SW 1271 (cell line): ENCODE data around the gene RNF13.
A peak's percentile ranks its signal among the peaks of the same experiment; 100 is the strongest.
"Not testable (repeated sequence)": the region's sequence is repeated elsewhere in the genome, so short reads cannot be mapped to it uniquely, and the experiment has no call there.

ENCODE experiments used
- DNase-seq, 2 experiments: peaks; one replicate each; lab custom pipeline; 2025; lab: John Stamatoyannopoulos, UW

RNF13 gene

DNA sequence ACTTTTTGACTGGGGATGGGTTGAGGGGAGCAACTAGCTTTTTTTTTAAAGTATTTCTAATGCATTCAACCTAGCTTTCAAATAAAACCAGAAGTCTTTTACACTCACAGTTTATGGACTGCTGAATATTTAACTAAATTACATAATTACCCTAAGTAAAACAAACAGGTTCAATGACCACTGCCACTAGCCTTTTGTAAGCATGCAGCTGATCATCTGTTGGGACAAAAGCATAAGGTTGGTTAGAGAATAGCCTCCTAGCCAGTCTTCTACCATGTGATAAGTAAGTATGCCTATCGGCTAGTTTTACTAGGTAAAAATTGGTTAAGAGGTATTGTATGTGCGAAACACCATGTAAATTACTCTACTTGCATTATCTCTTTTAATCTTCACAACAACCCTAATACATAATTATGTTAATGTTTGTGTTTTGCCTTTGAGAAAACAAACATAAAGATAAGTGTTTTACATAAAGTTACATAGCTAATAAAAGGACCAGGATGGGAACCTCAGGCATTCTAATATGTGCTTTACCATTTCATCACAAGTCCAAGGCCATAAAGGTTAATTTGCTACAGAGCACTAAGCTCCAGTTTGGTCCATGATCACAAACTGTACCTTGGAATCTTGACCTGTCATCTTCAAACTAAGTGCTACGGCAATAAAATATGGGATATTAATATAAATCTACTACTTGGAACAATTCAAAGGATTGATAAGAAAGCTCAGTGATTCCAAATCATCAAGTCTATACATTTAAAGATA is 144.5 kb downstream of the RNF13 start:
- no peak for DNase-seq

DNA sequence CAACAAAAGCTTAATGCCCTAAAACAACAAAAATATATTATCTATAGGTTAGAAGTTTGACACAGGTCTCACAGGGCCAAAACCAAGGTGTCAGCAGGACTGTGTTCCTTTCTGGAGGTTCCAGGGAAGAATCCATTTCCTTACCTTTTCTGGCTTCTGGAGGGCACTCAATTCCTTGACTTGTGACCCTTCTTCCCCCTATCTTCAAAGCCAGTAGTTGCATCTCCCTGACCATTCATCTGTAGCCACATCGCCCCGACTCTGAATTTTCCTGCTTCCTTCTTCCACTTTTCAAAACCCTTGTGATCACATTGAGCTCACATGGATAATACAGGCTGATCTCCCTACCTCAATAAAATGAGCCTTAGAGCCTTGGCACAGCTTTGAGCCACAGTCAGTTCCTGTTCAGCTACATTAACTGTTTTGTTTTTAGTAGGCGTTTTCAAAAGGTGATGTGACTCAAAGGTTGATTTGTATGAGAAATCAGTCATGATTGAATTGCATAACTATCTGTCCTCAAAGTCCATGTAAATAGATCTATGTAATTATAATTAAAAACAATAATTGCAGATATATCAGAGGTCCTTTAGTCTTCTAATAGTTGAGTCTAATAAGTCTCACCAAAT is 145.3 kb downstream of the RNF13 start:
- DNase-seq = no peak

DNA sequence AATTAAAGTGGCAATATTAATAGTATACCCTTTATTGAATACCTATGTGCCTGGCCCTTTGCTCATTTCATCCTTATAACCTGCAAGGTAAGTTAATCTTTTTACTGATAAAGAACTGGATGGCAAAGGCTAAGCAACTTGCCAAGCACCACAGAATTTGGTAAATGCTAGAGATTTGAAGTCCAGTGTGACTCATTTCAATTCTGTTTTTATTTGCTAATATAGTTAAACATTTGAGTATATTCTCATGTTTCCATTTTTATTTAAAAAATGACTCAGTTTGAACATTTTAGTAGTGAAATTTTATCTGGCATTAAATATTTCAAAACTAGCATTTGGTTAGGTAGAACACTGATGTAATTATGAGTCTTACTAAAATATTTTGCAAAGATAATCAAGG is 146.4 kb downstream of the RNF13 start:
- no peak for DNase-seq

DNA sequence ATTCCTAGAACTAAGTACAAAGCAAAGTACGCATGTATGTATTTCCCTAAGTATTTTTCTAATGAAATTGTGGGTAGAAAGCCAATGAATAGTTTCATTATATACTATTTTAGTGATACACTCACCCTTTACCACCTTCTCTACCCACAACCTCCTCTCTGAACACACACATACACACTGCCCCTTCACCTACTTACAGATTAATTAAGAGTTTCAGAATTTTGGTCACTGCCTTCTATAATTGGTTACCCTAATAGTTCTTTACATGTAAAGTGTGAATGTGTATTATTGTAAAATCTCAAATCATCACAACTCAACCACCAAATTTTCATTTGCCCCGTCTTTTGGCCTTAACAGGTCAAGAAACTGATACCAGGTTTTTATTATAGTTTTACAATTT is 150.5 kb downstream of the RNF13 start:
- no peak for DNase-seq

DNA sequence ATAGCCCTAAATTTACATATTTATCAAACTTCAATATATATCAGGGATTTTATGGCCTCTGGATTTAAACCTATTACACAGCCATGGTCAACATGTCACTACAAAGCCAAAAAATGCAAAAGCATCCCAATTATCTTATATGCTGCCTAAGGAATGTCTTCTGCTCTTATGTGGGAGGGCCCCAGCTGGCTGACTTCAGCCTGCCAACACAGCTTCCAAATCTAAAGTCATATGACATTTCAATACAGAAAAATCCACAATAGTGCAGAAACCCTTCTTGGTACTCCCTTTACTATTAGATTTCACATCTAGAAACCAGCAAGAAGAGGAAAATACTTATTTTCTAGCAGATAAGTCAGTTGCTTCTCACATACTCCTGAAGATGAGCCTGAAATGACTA is 151.3 kb downstream of the RNF13 start:
- DNase-seq = no peak

DNA sequence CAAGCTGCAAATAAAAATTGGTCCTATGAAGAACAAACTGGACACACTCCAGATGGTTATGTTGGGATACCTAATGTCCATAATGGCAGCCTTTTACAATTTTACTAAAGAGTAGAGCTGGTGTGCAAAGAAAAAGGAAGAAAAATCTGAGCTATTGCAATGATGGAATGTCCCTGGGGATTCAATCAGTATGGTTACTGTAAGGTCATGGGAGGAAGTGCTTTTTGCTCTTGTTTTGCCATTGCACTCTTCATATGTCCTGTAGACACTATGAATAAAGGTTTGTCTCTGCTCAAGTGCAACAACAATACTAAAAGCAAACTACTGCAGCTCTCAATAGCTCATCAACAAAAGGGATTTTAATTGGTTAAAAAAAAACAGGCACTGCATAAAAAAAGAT is 152.3 kb downstream of the RNF13 start:
- no peak for DNase-seq

DNA sequence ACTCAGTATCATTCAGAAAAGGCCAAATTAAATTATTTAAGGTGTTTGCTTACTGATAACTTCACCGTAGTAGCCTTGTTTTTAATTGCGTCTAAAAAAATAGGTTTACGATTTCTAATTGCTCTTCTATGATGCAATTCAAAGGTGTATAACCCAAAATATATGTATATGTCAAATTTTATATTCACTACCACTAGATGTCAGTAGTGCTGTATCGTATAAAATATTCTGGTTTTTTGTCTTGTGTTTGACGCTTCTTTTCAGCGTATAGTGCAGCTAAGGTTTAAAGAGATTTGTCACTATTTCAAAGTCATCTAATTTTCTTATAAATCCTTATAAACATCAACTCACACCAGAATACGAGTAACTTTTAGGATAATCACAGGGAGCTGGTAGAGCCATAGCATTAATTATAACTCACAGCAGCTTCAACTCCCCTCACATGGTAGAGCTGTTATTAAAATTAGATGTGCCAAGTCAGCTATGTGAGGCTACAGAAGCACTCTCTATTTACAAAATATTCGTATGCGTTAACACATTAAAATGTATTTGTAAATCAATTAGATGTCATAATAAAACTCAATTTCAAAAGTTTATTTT is 154.2 kb downstream of the RNF13 start:
- DNase-seq = peak; percentile 12 to 67

DNA sequence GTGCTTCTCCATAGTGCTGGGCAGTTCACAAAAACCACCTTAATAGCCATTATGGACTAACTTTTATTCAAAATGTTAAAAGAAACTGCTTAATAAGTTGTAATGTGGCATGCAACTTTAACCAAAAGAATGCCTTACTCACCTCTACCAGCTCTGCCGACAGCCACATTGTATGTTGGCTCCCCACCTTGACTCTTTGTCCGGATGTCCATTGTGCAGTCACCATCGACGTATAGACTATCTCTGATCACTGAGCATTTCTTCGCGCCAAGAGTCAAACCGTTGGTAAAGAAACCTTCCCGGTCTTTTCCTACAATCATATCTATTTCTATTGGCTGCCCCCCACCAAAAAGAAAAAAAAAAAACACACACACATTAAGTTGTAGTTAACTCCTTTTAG is 155.2 kb downstream of the RNF13 start:
- peak; percentile 16 to 56 for DNase-seq

DNA sequence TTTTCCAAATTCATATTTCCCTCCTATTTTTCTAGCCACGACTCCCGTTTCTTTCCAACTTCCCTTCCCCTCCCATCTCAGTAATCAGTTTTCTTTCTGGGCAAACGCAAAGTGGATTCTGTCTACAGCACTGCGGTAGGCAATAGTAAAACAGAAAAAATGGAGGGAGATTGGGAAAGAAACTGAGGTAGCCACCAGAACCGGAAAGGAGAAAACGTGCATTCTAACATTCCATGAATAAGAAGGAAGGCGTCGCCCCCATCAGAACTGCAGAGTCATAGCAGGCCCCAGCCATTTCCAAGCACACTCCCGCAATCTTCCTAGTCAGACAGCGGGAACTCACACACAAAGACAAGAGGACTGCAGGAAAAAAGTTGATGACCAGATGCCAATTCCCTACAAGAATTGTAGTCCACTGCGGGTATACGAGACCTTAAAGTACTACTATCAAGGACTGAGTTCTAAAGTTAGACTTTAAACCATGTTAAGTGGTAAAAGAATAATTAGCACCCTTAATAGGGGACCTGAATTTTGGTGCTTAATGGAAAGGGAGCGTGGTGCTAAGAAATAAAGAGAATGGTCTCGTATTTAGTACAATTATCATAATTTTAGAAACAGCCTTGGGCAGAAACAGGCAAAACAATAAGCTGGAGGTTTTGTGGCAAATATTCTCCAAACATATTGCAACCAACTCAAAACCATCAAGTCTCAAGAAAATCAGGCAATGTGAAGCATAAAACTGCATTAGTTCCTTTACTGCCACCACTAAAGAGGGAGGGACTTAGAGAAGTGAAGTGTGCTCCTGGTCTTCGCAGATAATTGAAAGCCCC is 156.3 kb downstream of the RNF13 start:
- peak; percentile 40 to 89 for DNase-seq

DNA sequence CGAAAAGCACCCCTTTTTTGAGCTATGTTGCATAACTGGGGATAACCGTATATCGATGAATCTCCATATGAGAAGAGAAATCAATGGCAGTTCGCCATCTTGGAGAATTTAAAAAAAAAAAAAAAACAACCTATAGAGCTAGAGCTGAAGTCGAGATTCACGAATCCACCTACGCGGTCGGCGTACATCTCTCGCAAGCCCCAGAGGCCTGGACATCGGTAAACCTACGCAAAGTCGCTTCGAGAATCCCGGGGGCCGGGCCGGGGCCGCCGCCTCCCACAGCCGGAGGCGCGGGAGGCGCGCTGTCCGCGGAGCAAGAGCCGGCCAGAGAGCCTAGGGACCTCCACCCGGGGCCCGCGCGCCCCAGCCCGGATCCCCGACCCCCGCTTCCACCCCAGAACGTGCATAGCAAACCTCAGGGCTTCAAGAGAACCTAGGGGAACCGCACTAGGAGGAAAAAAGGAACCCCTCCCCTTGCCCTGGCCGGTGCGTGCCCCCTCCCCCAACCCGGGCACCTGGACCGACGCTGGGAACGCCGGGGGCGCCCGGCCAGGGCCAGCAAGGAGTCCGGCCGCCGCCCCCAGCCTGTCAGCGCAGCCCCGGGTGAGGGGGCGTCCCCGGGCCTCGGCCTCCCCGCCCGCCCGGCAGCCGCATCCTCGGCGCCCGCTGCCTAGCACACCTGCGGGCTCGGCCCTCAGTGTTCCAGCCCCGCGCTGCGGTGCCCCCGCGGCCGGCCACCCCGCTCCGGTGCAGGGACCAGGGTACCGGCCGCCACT is 157.1 kb downstream of the RNF13 start:
- DNase-seq = peak; percentile 73 to 89

DNA sequence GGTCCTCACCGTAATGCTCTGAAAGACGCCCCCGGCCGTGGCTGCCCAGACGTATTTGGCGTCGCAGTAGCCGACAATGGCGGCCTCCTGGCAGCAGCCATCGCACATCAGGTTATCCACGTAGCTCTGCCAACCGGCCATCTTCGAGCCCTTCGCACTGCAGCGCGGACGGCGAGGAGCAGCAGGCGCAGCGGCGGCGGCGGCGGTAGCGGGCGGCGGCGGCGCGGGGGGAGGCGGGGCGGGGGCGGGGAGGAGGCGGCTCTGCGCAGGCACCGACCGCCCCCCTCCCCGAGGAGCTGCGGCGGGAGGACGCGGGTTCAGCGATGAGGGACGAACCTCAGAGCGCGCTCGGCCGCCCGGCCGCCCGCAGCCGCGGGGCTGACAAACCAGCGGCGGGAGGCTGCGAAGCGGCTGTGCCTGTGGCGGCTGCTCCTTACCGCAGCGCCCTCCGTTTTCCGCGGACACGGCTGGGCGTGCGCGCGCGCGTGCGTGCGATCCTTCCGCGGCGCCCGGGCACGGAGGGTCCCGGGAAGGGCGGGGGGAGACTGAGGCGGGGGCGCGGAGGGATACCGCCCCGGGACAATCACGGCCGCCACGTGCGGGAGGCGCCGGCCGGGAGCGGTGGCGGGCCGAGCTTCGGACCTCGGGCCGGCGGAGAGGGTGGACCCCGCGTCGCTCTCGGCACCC is 157.8 kb downstream of the RNF13 start, which contains the start of gene PFN2:
Gene PFN2, minus strand, starts transcription at position 180 of the 687 bp plus-strand sequence. Its CDS starts 39 bp downstream, at position 141.
- peak; percentile 33 to 83 for DNase-seq

DNA sequence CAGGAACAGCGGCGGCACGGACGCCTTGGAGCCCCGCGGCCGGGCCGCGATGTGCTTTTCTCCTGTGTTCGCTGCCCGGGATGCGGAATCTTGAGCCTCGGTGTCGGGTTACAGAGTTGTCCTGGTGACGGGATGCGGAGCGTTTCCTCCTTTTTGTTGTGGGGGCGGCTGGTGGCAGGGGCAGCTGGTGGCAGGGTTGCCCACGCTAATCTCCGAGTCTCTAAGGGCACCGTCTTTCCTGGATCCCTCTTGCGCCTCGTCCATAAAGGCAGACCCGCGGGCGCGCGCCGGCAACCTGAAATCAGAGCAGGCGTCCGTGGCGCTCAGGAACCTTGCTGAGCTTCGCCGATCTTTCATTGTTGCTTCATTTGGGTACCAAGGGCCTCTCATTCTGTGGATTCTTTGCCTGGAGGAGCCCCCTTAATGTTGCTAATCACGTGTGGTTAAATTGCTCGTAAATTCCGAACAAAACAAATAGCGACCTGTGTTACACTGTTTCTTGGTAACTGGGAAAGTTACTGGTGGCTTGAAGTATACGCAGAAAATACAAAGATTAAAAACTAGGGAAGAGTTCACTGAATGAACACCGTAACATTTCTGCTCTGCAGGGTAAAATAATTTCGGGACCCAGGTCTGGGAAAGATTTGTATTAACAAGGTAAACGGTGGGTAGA is 158.5 kb downstream of the RNF13 start:
- peak; percentile 38 to 83 for DNase-seq

DNA sequence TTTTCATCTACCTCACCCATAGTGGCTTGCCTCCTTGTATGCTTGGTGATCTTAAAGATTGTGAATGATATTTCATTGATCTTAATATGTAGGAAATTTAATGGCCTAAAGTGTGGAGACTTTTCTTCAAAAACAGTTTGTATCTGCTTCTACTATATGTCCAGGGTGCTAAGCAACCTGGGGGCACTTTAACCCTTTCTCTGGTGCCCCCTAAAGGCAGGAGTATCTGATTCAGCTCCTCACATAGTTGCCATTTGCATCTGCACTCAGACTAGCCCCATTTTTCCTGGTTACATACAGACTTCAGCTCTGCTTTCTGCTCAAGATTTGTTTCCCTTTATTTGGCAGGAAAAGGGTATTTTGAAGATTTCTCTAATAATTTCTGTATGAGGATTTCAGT is 162.9 kb downstream of the RNF13 start:
- no peak for DNase-seq

DNA sequence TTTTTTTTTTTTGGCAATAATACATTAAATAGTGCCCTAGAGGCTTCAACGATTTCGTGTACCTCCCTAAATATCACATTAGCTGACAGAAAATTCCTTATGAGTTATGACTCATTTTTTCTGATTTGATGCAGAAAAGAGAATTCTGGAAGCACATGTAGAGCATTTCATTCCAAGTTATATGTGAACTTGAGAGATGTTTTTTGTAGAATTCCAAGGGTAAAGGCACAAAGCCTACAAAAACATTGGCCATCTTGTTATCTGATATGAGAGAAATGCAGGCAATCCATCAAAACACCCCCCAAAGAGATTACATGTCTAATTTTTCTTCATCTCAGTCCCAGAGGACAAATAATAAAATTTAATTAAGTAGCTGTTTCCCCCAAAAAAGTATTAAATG is 164.4 kb downstream of the RNF13 start:
- no peak for DNase-seq

DNA sequence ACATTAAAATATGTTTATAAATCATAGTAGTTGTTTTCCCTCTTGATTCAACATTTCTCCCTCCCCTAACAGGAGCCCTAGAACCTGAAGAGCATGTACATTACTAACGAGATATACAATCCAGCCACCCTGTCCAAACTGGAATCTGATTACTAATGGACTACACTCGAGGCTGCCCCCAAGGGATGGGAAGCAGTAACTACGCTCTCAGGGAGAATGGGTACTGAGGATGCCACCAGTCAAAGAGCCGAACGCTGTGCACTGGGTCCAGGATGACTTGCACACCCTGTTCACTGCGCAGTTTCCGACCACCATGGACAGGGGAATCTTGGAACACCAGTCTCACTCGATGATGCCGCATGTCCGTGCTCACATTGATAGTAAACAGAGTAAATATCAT is 169.0 kb downstream of the RNF13 start:
- not testable (repeated sequence) for DNase-seq

DNA sequence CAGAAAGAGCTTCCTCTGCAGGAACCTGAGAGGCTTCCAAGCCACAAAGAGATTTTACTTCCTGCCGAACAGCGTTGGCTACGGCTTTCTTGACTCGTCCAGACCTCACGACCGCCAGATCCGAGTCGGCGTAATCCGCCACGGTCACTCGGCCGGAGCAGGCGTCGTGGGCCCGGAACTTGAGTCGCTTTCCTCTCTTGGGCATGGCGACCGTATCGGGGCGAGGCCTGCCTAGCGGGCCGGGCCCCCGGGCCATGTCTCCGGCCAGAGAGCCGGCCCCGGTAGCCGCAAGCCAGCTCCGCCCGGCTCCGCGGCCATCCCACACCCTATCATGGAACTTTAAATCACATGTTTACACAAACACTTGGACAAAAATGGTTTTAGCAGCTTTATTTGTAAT is 170.0 kb downstream of the RNF13 start:
- not testable (repeated sequence) for DNase-seq

DNA sequence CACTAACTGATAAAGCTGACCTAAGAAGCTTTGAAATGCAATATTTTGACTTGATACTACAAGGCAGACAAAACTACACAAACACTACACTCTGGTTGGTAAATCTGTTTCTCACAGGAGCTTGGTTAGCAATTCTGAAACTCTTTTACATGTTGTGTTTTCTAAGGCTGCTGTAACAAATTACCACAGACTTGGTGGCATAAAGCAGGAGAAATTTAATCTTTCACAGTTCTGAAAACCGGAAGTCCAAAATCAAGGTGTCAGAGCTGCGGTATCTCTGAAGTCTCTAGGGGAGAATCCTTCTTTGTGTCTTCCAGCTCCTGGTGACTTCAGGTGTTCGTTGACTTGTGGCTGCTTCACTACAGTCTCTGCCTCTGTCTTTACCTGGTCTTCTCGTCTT is 170.6 kb downstream of the RNF13 start:
- DNase-seq = no peak

DNA sequence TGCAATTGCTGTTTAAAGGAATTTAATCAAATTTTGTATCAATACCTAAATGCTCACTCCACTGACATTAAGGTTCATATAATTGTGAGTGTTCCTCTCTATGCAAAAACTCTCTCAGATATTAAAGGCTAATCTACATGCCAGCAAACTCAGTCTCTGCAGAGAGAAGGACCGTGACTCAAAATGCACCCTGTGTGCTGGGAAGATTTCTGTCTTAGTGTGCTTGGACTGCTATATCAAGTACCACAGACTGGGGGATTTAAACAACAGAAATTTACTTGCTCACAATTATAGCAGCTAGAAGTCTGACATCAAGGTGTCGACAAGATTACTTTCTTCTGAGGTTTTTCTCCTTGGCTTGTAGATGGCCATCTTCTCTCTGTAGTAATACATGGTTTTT is 176.3 kb downstream of the RNF13 start:
- DNase-seq = no peak

DNA sequence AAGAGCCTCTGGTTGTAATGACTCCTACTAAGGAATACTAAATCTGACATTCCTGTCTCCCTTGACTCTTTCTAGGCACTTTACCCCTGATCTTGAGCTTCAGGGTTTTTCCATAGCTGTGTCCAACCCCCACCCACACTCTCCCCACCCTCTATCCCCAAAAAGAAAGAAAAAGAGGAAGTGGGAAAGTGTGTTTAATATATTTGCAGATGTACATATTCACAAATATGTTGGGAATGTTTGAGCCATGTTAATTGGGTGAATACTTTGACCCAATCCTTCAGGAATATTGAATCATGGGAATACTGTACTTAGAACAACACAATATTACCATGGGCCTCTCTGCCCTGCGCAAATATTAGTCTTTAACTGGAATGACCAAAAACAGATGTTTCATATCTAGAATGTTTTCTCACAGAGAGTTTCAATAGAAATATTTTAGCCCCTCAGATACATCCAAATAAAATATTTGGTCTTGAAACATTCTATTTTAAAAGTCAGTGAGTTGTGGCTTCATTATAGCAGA is 177.5 kb downstream of the RNF13 start:
- DNase-seq = no peak

DNA sequence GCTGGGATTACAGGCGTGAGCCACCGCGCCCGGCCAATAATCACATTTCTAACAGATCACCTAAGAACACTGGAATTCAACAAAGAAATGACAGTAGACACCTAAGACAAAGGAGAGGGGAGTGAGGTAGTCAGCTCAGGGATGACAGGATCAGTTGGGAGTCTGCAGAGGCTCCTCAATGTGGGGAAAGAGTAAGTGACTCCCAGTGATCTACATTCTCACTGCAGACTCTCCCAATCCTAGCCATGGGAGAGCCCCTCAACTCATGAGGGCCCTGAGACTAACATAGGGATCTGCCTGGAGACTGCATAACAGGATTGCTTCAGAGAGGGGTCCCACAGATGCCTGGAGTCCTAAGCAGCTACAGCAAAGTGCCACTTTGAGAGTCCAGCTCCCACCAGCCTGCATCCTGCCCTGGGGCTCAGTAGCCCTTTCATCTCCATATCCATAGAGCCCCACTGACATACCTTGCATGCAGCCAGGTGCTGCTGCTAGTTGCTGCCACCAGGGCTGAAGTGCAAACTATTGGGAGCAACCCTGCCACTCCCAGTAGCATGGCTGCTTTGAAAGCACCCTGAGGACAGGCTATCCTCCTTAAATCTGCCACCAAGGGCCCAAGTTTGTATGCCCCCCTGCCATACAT is 179.5 kb downstream of the RNF13 start:
- DNase-seq = no peak
